H9 (cell line): ENCODE measurements around the gene ROBO4. TPM values are rescaled to one million over a fixed set of nuclear protein-coding genes. Genes with fewer than 3 reads are reported as not detected.

Experiments
- DNase-seq: peaks from one replicate; pipeline ENCODE4 v3.0.0-alpha.2; 2017
- H2AFZ ChIP-seq: one replicate; pipeline ENCODE4 v1.6.1; 2013; ENCODE audit warnings: mild to moderate bottlenecking, low read length, control low read depth, moderate library complexity
- H2AK5ac ChIP-seq: 2 replicates; pipeline ENCODE4 v1.6.1; 2013; ENCODE audit warnings: low read length, control low read depth, mixed read lengths; ENCODE audit not compliant: insufficient read length
- H2BK120ac ChIP-seq: one replicate; pipeline ENCODE4 v1.6.1; 2013; ENCODE audit warnings: low read depth, mild to moderate bottlenecking, low read length, control low read depth, inconsistent platforms; ENCODE audit not compliant: poor library complexity, severe bottlenecking
- H2BK12ac ChIP-seq: 2 replicates; pipeline ENCODE4 v1.6.1; 2013; ENCODE audit warnings: low read length, control low read depth, mixed read lengths, low read depth; ENCODE audit not compliant: insufficient read length
- H2BK15ac ChIP-seq: 2 replicates; pipeline ENCODE4 v1.6.1; 2013; ENCODE audit warnings: low read depth, low read length, control low read depth
- H2BK20ac ChIP-seq: one replicate; pipeline ENCODE4 v1.6.1; 2013; ENCODE audit warnings: low read depth, mild to moderate bottlenecking, low read length, control low read depth, inconsistent platforms; ENCODE audit not compliant: poor library complexity, severe bottlenecking
- H2BK5ac ChIP-seq: 2 replicates; pipeline ENCODE4 v1.6.1; 2013; ENCODE audit warnings: low read length, control low read depth, mixed read lengths; ENCODE audit not compliant: insufficient read length
- H3K14ac ChIP-seq: 2 replicates; pipeline ENCODE4 v1.6.1; 2013; ENCODE audit warnings: low read length, control low read depth; ENCODE audit not compliant: insufficient read depth
- H3K18ac ChIP-seq: 2 replicates; pipeline ENCODE4 v1.6.1; 2013; ENCODE audit warnings: low read depth, mild to moderate bottlenecking, mixed read lengths, low read length, control low read depth; ENCODE audit not compliant: insufficient read length
- H3K23ac ChIP-seq: 2 replicates; pipeline ENCODE4 v1.6.1; 2013; ENCODE audit warnings: low read length, control low read depth, mixed read lengths, low read depth; ENCODE audit not compliant: insufficient read length
- H3K23me2 ChIP-seq: 2 replicates; pipeline ENCODE4 v1.6.1; 2013; ENCODE audit warnings: low read depth, mild to moderate bottlenecking, mixed read lengths, low read length, control low read depth; ENCODE audit not compliant: insufficient read length, poor library complexity, severe bottlenecking
- H3K27ac ChIP-seq: 2 replicates; pipeline ENCODE4 v1.5.1; 2013; ENCODE audit warnings: low read length, control low read depth, mixed read lengths, low read depth; ENCODE audit not compliant: insufficient read length
- H3K27me3 ChIP-seq: 2 replicates; pipeline ENCODE4 v1.6.1; 2013; ENCODE audit warnings: low read length, control low read depth, inconsistent platforms; ENCODE audit not compliant: insufficient read depth
- H3K4ac ChIP-seq: 2 replicates; pipeline ENCODE4 v1.6.1; 2013; ENCODE audit warnings: low read depth, mild to moderate bottlenecking, control low read depth, inconsistent platforms, low read length, moderate library complexity
- H3K4me1 ChIP-seq: 2 replicates; pipeline ENCODE4 v1.6.1; 2013; ENCODE audit warnings: low read length, control low read depth, inconsistent platforms; ENCODE audit not compliant: insufficient read depth
- H3K4me2 ChIP-seq: 2 replicates; pipeline ENCODE4 v1.6.1; 2013; ENCODE audit warnings: low read length, control low read depth, mixed read lengths; ENCODE audit not compliant: insufficient read length, insufficient read depth
- H3K56ac ChIP-seq: 2 replicates; pipeline ENCODE4 v1.6.1; 2013; ENCODE audit warnings: low read depth, mild to moderate bottlenecking, mixed read lengths, low read length, control low read depth; ENCODE audit not compliant: insufficient read length
- H3K79me1 ChIP-seq: 2 replicates; pipeline ENCODE4 v1.6.1; 2013; ENCODE audit warnings: low read depth, mild to moderate bottlenecking, moderate library complexity, low read length, control low read depth, inconsistent platforms; ENCODE audit not compliant: insufficient read depth, poor library complexity, severe bottlenecking
- H3K79me2 ChIP-seq: 2 replicates; pipeline ENCODE4 v1.6.1; 2013; ENCODE audit warnings: low read length, control low read depth, inconsistent platforms; ENCODE audit not compliant: insufficient read depth
- H3K9ac ChIP-seq: 2 replicates; pipeline ENCODE4 v1.6.1; 2013; ENCODE audit warnings: low read length, control low read depth, mixed read lengths; ENCODE audit not compliant: insufficient read length; ENCODE audit errors: extremely low read depth
- H3K9me3 ChIP-seq: one replicate; pipeline ENCODE4 v1.6.1; 2013; ENCODE audit warnings: low read depth, low read length, inconsistent platforms; ENCODE audit not compliant: control insufficient read depth
- H3T11ph ChIP-seq: one replicate; pipeline ENCODE4 v1.6.1; 2013; ENCODE audit warnings: mild to moderate bottlenecking, low read length, control low read depth, inconsistent platforms
- H4K20me1 ChIP-seq: one replicate; pipeline ENCODE4 v1.6.1; 2013; ENCODE audit not compliant: control insufficient read depth, insufficient read length, insufficient read depth
- H4K5ac ChIP-seq: 2 replicates; pipeline ENCODE4 v1.6.1; 2013; ENCODE audit warnings: low read depth, mild to moderate bottlenecking, mixed read lengths, low read length, control low read depth; ENCODE audit not compliant: insufficient read length
- H4K8ac ChIP-seq: replicated peaks from 2 replicates; pipeline ENCODE4 v1.6.1; 2013; ENCODE audit warnings: low read length, control low read depth, mixed read lengths, low read depth; ENCODE audit not compliant: insufficient read length
- H4K91ac ChIP-seq: 2 replicates; pipeline ENCODE4 v1.6.1; 2013; ENCODE audit warnings: low read depth, mild to moderate bottlenecking, moderate library complexity, mixed read lengths, low read length, control low read depth; ENCODE audit not compliant: insufficient read length
- H3K27ac Mint-ChIP-seq, 3 experiments: 2 replicates in 2 of 3; 3 replicates in 1 of 3; pipeline ENCODE4 v1.8.0; 2020 to 2021; ENCODE audit warnings: mixed read lengths in 3 of 3, mild to moderate bottlenecking in 1 of 3, moderate library complexity in 1 of 3
- H3K27me3 Mint-ChIP-seq: 2 replicates; pipeline ENCODE4 v1.8.0; 2021; ENCODE audit warnings: low read depth, mild to moderate bottlenecking, moderate library complexity, mixed read lengths
- H3K36me3 Mint-ChIP-seq, 3 experiments: 2 replicates in 2 of 3; 3 replicates in 1 of 3; pipeline ENCODE4 v1.8.0; 2020 to 2021; ENCODE audit warnings: low read depth in 3 of 3, mixed read lengths in 3 of 3; ENCODE audit not compliant: insufficient read depth in 1 of 3
- H3K4me1 Mint-ChIP-seq, 2 experiments: 2 replicates each; pipeline ENCODE4 v1.8.0; 2020; ENCODE audit warnings: mixed read lengths in 2 of 2
- H3K4me3 Mint-ChIP-seq, 2 experiments: 2 replicates in 1 of 2; 3 replicates in 1 of 2; pipeline ENCODE4 v1.8.0; 2020 to 2021; ENCODE audit warnings: mild to moderate bottlenecking in 2 of 2, mixed read lengths in 2 of 2, moderate library complexity in 1 of 2
- H3K9me3 Mint-ChIP-seq, 2 experiments: 2 replicates in 1 of 2; 3 replicates in 1 of 2; pipeline ENCODE4 v1.8.0; 2020; ENCODE audit warnings: mild to moderate bottlenecking in 2 of 2, mixed read lengths in 2 of 2, moderate library complexity in 1 of 2
- WGBS: extraction: QIAGEN DNeasy Blood & Tissue Kit; methylation state at CpG from one replicate; pipeline ENCODE4 v1.1.7; 2013; ENCODE audit warnings: missing lambda C conversion rate, low lambda C conversion rate, mixed read lengths; ENCODE audit not compliant: insufficient read length; ENCODE audit errors: extremely low coverage; 5-methylcytosine and 5-hydroxymethylcytosine counted together
- total RNA-seq: library from RNA; stranded (reverse); gene quantifications from 2 replicates; pipeline ENCODE4 v1.2.1, GENCODE V29; 2021
- TF ChIP-seq, protein P1 (sequence below): fragments of 200-600 bp; sonication (generic); conservative IDR thresholded peaks from 3 replicates; pipeline ENCODE4 v1.8.0; 2021; ENCODE audit warnings: antibody characterized with exemption, mild to moderate bottlenecking

ROBO4 gene
- total RNA-seq, 1 experiment from 2014 or later: not detected

DNA sequence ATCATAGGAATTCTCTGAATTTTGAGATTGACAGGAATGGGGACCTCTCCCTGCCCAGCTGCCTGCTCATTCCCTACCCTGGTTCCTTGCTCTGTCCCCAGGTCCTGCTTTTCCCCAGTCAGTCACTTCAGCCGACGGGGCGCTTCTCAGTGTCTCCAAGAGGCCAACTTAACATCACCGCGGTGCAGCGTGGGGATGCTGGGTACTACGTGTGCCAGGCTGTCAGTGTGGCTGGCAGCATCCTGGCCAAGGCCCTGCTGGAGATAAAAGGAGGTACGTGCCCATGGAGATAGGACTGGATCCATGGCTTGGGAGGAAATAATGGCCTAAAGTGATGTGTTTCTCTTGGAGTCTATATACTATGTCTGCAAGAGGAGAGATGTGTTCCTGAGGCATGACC, 25.4 kb downstream of the ROBO4 start:
- TF ChIP-seq, protein P1, sequence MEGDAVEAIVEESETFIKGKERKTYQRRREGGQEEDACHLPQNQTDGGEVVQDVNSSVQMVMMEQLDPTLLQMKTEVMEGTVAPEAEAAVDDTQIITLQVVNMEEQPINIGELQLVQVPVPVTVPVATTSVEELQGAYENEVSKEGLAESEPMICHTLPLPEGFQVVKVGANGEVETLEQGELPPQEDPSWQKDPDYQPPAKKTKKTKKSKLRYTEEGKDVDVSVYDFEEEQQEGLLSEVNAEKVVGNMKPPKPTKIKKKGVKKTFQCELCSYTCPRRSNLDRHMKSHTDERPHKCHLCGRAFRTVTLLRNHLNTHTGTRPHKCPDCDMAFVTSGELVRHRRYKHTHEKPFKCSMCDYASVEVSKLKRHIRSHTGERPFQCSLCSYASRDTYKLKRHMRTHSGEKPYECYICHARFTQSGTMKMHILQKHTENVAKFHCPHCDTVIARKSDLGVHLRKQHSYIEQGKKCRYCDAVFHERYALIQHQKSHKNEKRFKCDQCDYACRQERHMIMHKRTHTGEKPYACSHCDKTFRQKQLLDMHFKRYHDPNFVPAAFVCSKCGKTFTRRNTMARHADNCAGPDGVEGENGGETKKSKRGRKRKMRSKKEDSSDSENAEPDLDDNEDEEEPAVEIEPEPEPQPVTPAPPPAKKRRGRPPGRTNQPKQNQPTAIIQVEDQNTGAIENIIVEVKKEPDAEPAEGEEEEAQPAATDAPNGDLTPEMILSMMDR: no peak
- DNase-seq: no peak
- Histone ChIP-seq H3K9ac (no peak overlapping the region), H2AK5ac (no peak overlapping the region), H3K4ac (no peak overlapping the region), H3T11ph (no peak overlapping the region), H2BK5ac (no peak overlapping the region), H3K23ac (no peak overlapping the region), H4K8ac (no peak overlapping the region), H3K27me3 (peaks cover 53% of the 10 kb centered on the region), H3K14ac (no peak overlapping the region), H4K91ac (no peak overlapping the region), H4K20me1 (no peaks in the 10 kb centered on the region), H3K56ac (no peak overlapping the region), H2BK120ac (no peak overlapping the region), H3K79me1 (no peaks in the 10 kb centered on the region), H3K27ac (no peak overlapping the region), H3K4me2 (no peak overlapping the region), H2BK20ac (no peak overlapping the region), H3K4me1 (no peaks in the 10 kb centered on the region), H3K79me2 (no peaks in the 10 kb centered on the region), H4K5ac (no peak overlapping the region), H2AFZ (no peak overlapping the region), H2BK15ac (no peak overlapping the region), H3K9me3 (no peaks in the 10 kb centered on the region), H3K18ac (no peak overlapping the region), H3K23me2 (peaks cover 5% of the 10 kb centered on the region), H2BK12ac (no peak overlapping the region)
- Mint-ChIP-seq H3K36me3 (no peaks in the 10 kb centered on the region; a peak in 2 of 7 replicates), H3K27me3 (peaks cover 87% of the 10 kb centered on the region), H3K9me3 (peaks cover 0 to 2% of the 10 kb centered on the region in 2 experiments; a peak in 2 of 5 replicates), H3K4me3 (no peak overlapping the region), H3K27ac (no peak overlapping the region), H3K4me1 (peaks cover 11 to 31% of the 10 kb centered on the region in 2 experiments)
- WGBS: no CpG with 5 or more reads among the region's 8 CpGs
